DMS53 treated with DMSO at 0.1 percent for 48 hours (cell line): Measurements from ENCODE around the gene PHYKPL.

ENCODE experiments used
- DNase-seq: peaks from one replicate; lab custom pipeline; 2025; ENCODE audit not compliant: unreplicated experiment; lab: John Stamatoyannopoulos, UW

Gene PHYKPL

GRCh38 chr5:178192787-178193186 lies 39.8 kb downstream of the PHYKPL start:
- DNase-seq, result no peak

- DNase-seq, result no peak
These were observed 40.4 kb downstream of the PHYKPL start for GRCh38 chr5:178192244-178192643.

- DNase-seq, result no peak
These were observed 40.9 kb downstream of the PHYKPL start for GRCh38 chr5:178191661-178192060.

DNA sequence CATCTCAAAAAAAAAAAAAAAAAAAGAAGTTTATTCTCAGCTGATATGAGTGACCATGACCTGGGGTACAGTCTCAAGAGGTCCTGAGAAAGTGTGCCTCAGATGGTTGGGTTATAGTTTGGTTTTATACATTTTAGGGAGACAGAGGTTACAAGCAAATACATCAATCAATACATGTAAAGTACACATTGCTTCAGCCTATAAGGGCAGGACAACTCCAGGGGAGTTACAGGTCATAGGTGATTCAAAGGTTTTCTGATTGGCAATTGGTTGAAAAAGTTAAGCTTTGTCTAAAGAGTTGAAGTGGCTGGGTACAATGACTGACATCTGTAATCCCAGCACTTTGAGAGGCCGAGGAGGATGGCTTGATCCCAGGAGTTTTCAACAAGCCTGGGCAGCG lies 43.2 kb downstream of the PHYKPL start:
- no peak for DNase-seq

DNA sequence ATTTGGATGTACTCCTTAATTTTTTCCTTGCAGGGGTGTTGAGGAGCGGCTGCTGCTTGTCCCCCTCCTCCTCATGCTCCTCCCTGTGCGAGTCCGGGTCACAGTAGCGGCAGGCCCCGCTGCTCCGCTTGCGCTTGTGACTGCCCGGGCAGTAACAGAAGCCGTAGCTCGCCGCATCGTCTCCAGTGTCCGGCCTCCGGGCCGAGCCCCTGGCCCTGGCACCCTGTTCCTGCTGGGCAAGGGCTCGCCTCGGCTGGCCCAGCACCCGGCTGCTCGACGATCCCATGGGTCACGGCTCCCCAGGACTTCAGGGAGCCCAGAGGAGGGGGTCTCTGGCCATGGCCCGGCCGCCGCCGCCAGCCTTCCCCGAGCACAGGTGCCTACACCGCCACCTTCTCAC lies 45.6 kb downstream of the PHYKPL start, which contains the start of gene GMCL2:
Gene GMCL2 (minus strand): TSS at position 358 of the 400 bp plus-strand sequence. CDS start 72 bp downstream, at position 286.
- no peak for DNase-seq

DNA sequence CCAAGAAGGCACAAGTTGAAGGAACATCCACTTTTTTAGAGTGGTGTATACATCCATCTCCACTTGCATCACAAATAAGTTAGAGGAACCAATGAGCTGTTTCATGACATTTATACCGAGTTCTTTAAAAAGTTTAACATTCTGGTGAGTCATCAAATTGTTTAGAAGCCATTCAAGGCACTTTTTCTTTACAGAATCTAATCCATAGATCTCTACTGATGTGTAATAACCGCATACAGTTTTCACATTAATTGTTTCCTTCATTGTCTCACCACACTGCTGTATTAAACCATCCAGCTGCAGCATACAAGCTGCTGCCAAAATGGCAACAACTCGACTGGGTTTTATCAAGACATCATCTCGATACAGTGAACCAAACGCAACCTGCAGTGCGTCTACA lies 46.2 kb downstream of the PHYKPL start:
- DNase-seq, result no peak

- no peak for DNase-seq
These were observed 50.3 kb downstream of the PHYKPL start for GRCh38 chr5:178182158-178182876.

GRCh38 chr5:178180141-178180863 lies 52.3 kb downstream of the PHYKPL start:
- DNase-seq, result no peak

- DNase-seq, result no peak
These were observed 55.0 kb downstream of the PHYKPL start for GRCh38 chr5:178177569-178177968.

DNA sequence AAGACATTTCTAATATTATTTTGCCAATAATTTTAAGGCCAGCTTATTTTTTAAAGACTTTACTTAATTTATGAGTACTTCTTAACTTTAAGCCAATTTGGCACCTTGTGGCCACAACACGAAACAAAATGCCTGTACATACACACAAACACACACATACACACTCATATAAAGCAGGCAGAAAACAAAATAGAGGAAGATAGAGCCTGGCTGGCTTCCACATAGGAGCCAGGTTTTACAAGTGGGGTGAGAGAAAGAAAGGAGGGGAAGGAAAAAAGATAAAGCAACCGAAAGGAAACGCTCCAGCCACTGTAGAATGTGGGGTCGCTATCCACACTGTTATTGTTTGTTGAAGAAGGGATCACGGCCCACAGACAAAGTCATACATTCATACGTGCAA lies 55.8 kb downstream of the PHYKPL start:
- DNase-seq, result no peak

- DNase-seq, result no peak
These were observed 58.1 kb downstream of the PHYKPL start for GRCh38 chr5:178174456-178174855.

- no peak for DNase-seq
These were observed 62.1 kb downstream of the PHYKPL start for GRCh38 chr5:178170455-178170854.

GRCh38 chr5:178165581-178165980 lies 67.0 kb downstream of the PHYKPL start:
- no peak for DNase-seq

GRCh38 chr5:178163772-178164735 lies 68.5 kb downstream of the PHYKPL start:
- DNase-seq, result peak; percentile 94

DNA sequence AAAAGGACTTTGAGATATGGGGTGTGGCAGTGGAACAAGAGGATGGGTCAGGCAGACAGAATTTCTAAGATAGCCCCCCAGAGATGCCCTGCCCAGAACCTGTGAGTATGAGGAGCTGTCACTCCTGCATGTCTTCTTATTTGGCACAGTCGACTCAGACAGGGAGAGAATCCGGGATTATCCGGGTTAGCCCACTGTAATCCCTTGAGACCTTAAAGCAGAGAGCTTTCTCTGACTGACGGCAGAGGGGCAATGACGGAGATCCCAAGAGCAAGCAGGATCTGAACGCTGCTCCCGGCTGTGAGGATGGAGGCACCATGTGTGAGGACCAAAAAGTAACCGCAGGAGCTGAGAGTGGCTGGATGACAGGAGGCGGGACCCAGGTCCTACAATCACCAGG lies 70.1 kb downstream of the PHYKPL start:
- DNase-seq, result no peak

- no peak for DNase-seq
These were observed 72.4 kb downstream of the PHYKPL start for GRCh38 chr5:178160176-178160575.
